Nephron (organoid): Measurements from ENCODE around the gene CCDC182.

Source experiments
- H3K27ac Mint-ChIP-seq, 3 experiments: 2 replicates each; pipeline ENCODE4 v1.8.0; 2020; ENCODE audit warnings: mixed read lengths in 3 of 3, mild to moderate bottlenecking in 2 of 3, moderate library complexity in 1 of 3
- H3K27me3 Mint-ChIP-seq: 2 replicates; pipeline ENCODE4 v1.8.0; 2021; ENCODE audit warnings: low read depth, mild to moderate bottlenecking, moderate library complexity, mixed read lengths
- H3K36me3 Mint-ChIP-seq: 2 replicates; pipeline ENCODE4 v1.8.0; 2020; ENCODE audit warnings: low read depth, mixed read lengths
- H3K4me1 Mint-ChIP-seq: 2 replicates; pipeline ENCODE4 v1.8.0; 2020; ENCODE audit warnings: mixed read lengths
- H3K4me3 Mint-ChIP-seq, 3 experiments: 2 replicates each; pipeline ENCODE4 v1.8.0; 2020; ENCODE audit warnings: mild to moderate bottlenecking in 3 of 3, mixed read lengths in 3 of 3, moderate library complexity in 2 of 3
- H3K9me3 Mint-ChIP-seq: 2 replicates; pipeline ENCODE4 v1.8.0; 2020; ENCODE audit warnings: mixed read lengths
- TF ChIP-seq, protein P1 (sequence below), 3 experiments: fragments of 200-600 bp; sonication (generic); IDR thresholded peaks; one replicate each; pipeline ENCODE4 v1.5.0; 2021; ENCODE audit warnings: antibody characterized with exemption in 3 of 3; ENCODE audit not compliant: unreplicated experiment in 3 of 3

Gene CCDC182

DNA sequence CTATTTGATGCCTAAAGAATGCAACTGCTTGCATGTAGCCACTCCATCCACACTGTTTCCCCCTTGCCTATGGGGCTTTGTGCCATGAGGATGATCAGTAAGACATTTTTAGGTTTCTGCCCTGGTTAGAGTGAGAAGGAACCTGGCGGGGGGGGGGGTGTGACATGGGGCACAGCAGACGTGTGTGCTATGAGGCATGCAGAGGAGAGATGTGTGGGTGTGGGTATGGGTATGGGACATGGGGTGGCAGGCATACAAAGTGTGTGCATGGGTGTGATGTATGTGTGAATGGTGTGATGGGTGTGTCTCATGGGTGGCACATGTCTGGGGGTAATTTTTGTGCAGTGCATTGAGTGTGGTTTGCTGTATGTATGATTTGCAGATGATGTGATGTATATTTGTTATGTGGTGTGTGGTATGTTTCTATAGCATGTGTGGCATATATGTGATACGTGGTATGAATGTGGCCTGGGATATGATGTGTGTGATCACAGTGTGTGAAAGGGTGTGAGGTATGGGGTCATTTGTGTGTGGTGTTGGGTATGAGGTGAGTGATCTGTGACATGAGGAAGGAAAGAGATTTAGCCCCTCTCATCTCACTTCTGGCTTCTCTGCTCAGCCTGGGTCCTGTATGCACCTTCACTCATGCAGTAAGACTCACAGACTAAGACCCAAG lies 14.9 kb downstream of the CCDC182 start:
- Mint-ChIP-seq H3K27ac (no peak overlapping the region), H3K4me3 (no peak overlapping the region), H3K4me1 (peaks cover 30% of the 10 kb centered on the region), H3K9me3 (no peaks in the 10 kb centered on the region), H3K27me3 (peaks cover 63% of the 10 kb centered on the region), H3K36me3 (no peaks in the 10 kb centered on the region)
- TF ChIP-seq, protein P1, sequence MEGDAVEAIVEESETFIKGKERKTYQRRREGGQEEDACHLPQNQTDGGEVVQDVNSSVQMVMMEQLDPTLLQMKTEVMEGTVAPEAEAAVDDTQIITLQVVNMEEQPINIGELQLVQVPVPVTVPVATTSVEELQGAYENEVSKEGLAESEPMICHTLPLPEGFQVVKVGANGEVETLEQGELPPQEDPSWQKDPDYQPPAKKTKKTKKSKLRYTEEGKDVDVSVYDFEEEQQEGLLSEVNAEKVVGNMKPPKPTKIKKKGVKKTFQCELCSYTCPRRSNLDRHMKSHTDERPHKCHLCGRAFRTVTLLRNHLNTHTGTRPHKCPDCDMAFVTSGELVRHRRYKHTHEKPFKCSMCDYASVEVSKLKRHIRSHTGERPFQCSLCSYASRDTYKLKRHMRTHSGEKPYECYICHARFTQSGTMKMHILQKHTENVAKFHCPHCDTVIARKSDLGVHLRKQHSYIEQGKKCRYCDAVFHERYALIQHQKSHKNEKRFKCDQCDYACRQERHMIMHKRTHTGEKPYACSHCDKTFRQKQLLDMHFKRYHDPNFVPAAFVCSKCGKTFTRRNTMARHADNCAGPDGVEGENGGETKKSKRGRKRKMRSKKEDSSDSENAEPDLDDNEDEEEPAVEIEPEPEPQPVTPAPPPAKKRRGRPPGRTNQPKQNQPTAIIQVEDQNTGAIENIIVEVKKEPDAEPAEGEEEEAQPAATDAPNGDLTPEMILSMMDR (IDR thresholded peaks at IDR 0.05; ENCODE audit: unreplicated experiment in 3 of 3) = no peak

DNA sequence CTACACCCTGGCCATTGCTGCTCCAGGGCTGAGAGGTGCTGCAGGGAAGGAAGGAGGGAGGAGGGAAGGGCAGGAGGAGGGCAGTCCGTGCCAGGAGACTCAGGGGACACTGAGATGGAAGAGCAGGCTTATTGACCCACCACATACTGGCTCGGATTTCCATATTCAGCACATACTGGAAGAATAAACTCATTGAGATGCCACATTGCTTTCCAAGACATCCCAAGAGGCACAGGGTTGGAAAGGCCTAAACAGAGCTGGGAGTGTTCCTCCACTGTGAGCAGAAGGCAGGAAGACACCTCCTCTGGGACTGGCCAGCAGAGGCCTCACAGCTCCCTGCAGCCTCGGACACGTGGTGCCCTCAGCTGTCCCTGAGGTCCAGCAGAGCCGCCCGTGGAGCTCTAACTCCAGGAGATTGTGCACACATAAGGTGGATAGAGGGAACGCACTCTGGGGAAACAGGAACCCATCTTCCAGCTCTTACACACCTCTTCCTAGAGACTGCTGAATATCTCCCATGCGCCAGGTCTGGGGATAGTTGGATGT lies 17.4 kb downstream of the CCDC182 start:
- no peaks in the 10 kb centered on the region for H3K36me3 Mint-ChIP-seq
- TF ChIP-seq, protein P1 (IDR thresholded peaks at IDR 0.05; ENCODE audit: unreplicated experiment in 3 of 3) = no peak
- H3K4me3 Mint-ChIP-seq = no peak overlapping the region
- H3K27ac Mint-ChIP-seq = no peak overlapping the region
- no peaks in the 10 kb centered on the region for H3K9me3 Mint-ChIP-seq
- peaks cover 42% of the 10 kb centered on the region for H3K4me1 Mint-ChIP-seq
- peaks cover 57% of the 10 kb centered on the region for H3K27me3 Mint-ChIP-seq

DNA sequence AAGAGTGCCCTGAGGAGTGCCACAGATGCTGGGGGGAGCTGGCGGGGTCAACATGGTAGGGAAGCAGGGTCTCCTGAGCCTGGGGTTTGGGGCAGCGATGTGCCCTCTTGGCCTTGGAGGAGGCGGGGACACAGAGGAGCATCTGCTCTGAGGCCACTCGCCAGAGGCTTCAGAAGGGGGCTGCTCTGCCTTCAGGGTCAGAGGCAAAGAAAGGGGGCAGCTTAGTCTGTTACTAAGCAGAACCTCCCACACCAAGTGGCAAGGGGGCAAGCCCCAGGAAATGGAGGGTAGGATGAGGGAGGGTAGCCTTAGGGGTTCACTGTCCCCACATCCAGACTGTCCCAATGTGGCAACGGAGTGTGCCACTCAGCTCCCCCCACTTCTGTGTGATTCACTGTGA lies 18.3 kb downstream of the CCDC182 start:
- H3K27ac Mint-ChIP-seq = no peak overlapping the region
- H3K27me3 Mint-ChIP-seq = peaks cover 60% of the 10 kb centered on the region
- H3K4me3 Mint-ChIP-seq = no peak overlapping the region
- no peaks in the 10 kb centered on the region for H3K36me3 Mint-ChIP-seq
- H3K4me1 Mint-ChIP-seq = peaks cover 44% of the 10 kb centered on the region
- TF ChIP-seq, protein P1 (IDR thresholded peaks at IDR 0.05; ENCODE audit: unreplicated experiment in 3 of 3) = no peak
- H3K9me3 Mint-ChIP-seq = no peaks in the 10 kb centered on the region

DNA sequence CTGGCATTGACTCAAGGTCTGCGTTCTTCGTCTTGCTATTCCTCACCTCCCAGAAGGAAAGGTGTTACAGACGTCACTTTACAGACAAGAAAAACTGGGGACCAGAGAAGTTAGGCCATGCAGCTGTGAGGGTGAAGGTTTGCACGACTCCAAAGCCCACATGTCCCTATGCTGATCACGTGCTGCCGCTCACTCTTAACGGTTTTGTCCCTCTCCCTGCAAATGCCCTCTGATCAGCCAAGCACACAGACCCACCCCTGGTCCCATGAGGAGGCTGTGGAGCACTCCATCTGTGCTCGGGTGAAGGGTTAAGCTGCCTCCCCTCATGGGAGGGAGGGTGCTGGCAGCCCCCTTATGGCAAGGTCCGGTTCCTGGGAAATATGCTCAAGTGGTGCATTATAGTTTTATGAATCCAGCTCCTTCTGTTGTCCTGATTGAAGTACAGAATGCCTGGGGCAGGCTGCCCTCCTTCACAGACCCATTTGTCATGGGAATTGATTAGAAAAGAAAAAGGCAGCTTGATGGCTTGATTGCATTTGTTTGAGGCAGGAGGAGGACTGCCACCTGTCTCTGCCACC lies 18.8 kb downstream of the CCDC182 start:
- Mint-ChIP-seq H3K4me3 (no peak overlapping the region), H3K9me3 (no peaks in the 10 kb centered on the region), H3K27ac (no peak overlapping the region), H3K36me3 (no peaks in the 10 kb centered on the region), H3K4me1 (peaks cover 44% of the 10 kb centered on the region), H3K27me3 (peaks cover 60% of the 10 kb centered on the region)
- TF ChIP-seq, protein P1 (IDR thresholded peaks at IDR 0.05; ENCODE audit: unreplicated experiment in 3 of 3) = no peak

DNA sequence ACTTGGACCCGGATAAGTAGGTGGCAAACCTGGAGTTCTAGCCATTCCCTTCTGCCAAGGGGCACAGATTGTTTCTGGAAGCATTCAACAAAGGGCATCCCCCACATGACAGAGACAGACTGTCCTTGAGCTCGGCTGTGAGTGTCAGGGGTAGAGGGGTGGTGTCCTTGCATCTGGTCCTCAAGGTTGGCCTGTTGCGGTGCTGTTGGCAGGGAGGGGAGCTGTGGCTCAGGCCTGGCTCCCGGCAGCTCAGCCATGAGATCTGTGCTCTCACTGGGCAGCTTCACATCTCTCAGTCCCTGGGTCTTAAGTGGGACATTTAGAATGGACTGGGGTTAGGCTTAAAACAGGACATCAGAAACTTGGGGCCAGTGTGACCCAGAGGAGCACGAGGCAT lies 20.4 kb downstream of the CCDC182 start:
- no peaks in the 10 kb centered on the region for H3K36me3 Mint-ChIP-seq
- TF ChIP-seq, protein P1 (IDR thresholded peaks at IDR 0.05; ENCODE audit: unreplicated experiment in 3 of 3) = no peak
- H3K27ac Mint-ChIP-seq = no peak overlapping the region
- H3K27me3 Mint-ChIP-seq = peaks cover 61% of the 10 kb centered on the region
- no peak overlapping the region for H3K4me3 Mint-ChIP-seq
- peaks cover 41% of the 10 kb centered on the region for H3K4me1 Mint-ChIP-seq
- no peaks in the 10 kb centered on the region for H3K9me3 Mint-ChIP-seq
